Gastroesophageal sphincter (tissue), 3 donors: ENCODE data around the gene ARMC7.

Experiments
- EP300 ChIP-seq: sonication (generic); formaldehyde crosslinking; IDR thresholded peaks from one replicate; pipeline ENCODE4 v1.6.1; 2017; ENCODE audit warnings: antibody characterized with exemption, mild to moderate bottlenecking
- POLR2A ChIP-seq, 2 donors: fragments of 450-650 bp; IDR thresholded peaks; one replicate each; pipeline ENCODE4 v1.6.1; 2017; ENCODE audit warnings: antibody characterized with exemption in 2 of 2, mild to moderate bottlenecking in 2 of 2, moderate library complexity in 1 of 2
- POLR2AphosphoS5 ChIP-seq: sonication (generic); formaldehyde crosslinking; IDR thresholded peaks from one replicate; pipeline ENCODE4 v1.6.1; 2017; ENCODE audit warnings: antibody characterized with exemption
- TF ChIP-seq, protein P1 (sequence below), 4 experiments: fragments of 200-600 bp in 2 of 4; fragments of 450-650 bp in 2 of 4; sonication (generic) in 1 of 4; IDR thresholded peaks; one replicate each; pipeline ENCODE4 v1.5.1; 2017 to 2019; ENCODE audit warnings: antibody characterized with exemption in 4 of 4, mild to moderate bottlenecking in 2 of 4, moderate library complexity in 2 of 4

- TF ChIP-seq, protein P1, sequence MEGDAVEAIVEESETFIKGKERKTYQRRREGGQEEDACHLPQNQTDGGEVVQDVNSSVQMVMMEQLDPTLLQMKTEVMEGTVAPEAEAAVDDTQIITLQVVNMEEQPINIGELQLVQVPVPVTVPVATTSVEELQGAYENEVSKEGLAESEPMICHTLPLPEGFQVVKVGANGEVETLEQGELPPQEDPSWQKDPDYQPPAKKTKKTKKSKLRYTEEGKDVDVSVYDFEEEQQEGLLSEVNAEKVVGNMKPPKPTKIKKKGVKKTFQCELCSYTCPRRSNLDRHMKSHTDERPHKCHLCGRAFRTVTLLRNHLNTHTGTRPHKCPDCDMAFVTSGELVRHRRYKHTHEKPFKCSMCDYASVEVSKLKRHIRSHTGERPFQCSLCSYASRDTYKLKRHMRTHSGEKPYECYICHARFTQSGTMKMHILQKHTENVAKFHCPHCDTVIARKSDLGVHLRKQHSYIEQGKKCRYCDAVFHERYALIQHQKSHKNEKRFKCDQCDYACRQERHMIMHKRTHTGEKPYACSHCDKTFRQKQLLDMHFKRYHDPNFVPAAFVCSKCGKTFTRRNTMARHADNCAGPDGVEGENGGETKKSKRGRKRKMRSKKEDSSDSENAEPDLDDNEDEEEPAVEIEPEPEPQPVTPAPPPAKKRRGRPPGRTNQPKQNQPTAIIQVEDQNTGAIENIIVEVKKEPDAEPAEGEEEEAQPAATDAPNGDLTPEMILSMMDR (IDR thresholded peaks at IDR 0.05): no peak
- TF ChIP-seq POLR2A (IDR thresholded peaks at IDR 0.05) (no peak), POLR2AphosphoS5 (no peak), EP300 (no peak)
Measured at GRCh38 chr17:75115555-75115954, 5.8 kb downstream of the ARMC7 start.
